ENCODE results near the gene MCU.
"Not testable (repeated sequence)": the region's sequence is repeated elsewhere in the genome, so short reads cannot be mapped to it uniquely, and the experiment has no call there.

Gene MCU

DNA sequence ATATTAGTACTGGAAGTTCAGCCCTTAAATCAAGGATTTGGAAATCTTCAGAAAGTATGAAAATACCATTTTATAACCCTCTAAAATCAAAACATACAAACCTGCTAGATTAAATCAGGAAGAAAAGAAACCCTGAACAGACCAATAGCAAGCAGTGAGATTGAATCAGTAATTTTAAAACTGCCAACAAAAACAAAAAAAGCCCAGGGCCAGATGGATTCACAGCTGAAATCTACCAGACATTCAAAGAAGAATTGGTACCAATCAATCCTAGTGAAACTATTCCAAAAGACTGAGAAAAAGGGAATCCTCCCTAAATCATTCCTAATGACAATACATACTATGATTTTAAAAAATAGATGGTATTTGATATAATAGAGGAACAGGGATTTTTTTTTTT, 70.1 kb downstream of the MCU start:
- DNase-seq (ENCODE audit: low spot score): no peak

DNA sequence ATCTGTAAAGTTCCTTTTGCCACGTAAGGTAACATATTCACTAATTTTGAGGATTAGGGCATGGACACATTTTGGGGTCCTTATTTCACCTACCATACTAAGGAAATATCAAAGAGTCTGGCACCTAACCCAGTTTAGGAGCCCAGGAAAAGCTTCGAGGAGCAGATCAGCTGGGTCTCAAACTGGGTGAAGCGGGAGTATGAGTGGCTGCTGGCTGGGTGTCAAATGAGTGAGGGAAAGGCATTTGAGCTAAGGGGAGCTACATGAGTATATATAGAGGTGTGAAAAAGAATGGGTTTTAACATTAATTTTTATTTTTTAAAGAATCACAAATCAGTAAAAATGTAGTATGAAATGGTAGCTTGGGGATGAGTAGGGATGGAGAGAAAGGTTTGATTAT, 71.3 kb downstream of the MCU start:
- DNase-seq (ENCODE audit: low spot score): no peak

DNA sequence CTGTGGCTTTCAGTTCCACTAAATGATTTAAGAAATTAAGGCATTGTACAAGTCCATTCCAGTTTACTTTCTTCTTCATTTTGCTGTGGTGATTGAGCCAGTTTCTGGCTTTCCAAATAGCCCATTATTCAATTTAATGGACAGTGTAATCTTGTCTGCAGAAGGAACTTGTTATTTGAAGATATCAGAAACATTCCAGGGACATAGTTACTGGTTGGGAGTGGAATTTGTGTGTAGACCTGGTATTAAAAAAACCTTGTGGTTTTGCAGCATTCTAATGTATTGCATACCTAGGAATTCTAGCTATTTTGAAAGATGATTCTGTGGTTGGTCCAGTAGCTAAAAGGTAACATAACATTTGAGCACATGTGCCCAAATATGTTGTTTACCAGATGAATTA, 72.2 kb downstream of the MCU start:
- no peak for DNase-seq (ENCODE audit: low spot score)

DNA sequence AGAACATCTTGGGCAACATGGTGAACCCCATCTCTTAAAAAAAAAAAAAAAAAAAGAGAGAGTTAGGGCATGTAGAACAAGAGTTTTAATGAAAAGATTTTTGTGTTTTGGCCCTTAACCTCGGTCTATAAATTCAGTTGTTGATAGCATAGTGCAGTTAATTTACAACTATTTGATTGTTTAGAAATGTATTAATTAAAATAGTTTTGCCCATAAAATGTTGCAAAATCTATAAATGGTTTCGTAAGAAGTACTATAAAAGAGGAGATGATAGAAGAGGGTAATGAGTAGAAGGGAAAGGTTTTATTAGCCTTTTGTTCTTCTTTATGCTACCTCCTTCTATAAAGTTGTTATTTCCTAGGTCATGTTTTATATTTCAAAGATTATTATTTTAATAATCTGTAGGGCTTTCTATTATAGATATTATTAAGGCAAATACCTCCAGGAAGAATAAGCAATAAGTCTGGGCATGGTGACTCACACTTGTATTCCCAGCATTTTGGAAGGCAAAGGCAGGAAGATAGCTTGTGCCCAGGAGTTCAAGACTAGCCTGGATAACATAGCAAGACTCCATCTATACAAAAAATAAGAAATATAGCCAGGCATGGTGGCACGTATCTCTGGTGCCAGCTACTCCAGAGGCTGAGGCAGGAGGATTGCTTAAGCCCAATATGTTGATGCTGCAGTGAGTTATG, 73.3 kb downstream of the MCU start:
- no peak for DNase-seq (ENCODE audit: low spot score)

DNA sequence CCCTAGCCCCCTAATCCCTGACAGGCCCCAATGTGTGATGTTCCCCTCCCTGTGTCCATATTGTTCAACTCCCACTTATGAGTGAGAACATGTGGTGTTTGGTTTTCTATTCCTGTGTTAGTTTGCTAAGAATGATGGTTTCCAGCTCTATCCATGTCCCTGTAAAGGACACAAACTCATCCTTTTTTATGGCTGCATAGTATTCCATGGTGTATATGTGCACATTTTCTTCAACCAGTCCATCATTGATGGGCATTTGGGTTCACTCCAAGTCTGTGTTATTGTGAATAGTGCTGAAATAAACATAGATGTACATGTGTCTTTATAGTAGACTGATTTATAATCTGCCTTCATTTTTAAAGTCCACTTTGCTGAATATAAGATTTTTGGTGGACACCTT, 79.3 kb downstream of the MCU start:
- DNase-seq (ENCODE audit: low spot score): not testable (repeated sequence)

DNA sequence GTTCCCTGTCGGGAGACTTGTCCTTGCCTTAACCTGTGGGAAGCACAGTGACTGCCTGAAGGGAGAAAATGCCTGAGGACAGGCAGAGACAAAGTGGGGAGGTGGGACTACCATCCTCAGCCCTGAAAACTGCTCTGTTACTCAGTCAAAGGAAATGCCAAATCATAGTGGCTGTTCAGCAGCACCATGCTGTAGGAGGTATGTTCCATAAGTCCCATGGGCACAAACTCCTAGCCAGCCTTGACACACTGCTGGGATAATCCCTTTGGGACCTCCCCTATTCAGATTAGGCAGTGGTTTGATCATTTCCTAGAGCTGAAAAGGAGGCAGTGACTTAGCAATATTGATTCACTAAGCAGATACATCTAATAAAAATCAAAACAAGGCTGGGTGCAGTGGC, 80.1 kb downstream of the MCU start:
- DNase-seq (ENCODE audit: low spot score): no peak

DNA sequence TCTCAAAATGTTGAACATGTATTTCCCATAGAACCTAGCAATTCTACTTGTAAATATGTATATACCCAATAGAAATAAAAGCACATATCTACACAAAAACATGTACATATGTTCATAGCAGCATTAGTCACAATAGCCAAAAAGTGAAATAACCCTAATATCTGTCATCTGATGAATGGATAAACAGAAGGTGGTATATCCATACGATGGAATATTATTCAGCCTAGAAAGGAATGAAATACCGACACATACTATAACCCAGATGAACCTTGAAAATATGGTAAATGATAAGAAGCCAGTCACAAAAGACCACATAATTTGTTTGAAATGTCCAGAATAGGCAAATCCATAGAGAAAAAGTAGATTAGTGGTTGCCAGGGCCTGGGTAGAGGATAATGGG, 87.9 kb downstream of the MCU start:
- no peak for DNase-seq (ENCODE audit: low spot score)

DNA sequence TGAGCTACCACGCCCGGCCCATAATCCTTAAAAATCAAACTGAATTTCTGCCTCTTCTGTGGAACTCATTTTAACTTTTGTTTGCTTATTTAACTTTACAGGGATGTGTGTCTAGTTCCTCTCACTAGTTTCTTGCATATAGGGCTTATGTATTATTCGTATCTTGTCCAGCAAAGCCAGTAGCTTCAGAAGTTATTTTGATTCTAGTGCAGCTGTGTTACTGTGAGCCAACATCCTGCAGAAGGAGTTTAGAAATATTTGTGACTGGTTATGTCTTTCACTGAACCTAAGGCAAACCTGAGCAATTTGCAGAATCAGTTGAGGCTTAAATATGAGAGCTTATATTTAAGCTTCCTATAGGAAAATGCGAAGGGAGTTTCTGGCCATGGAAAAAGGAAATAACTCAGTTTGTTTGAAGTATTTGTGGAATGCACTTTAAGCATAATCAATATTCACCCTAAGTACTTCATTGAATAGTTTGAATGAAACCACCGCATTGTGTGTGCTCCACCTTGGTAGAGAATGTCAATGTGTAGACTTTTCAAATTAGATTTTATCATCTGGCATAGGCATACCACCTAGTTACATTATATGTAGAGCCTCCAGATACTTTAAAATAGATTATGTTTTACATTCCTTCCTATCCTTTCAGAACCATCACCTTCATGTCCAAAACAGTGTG, 90.8 kb downstream of the MCU start:
- no peak for DNase-seq (ENCODE audit: low spot score)

DNA sequence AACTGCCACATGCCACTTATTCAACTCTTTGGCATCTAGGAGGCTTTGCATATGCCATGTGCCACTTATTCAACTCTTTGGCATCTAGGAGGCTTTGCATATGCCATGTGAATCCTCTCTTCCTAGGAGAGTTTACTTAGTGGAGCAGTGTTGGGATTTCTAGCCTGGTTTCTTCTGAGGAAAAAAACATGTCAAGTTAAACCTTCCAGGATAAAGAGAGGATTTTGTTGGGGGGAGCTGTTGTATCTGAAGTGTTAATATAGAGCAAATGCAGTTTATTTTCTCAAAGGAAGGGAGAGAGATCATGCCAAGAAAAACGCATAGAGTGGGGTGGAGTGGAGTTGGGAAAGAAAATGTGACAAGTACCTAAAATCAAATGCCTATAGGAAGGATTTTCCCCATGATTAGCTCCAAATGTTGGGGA, 91.5 kb downstream of the MCU start:
- no peak for DNase-seq (ENCODE audit: low spot score)

DNA sequence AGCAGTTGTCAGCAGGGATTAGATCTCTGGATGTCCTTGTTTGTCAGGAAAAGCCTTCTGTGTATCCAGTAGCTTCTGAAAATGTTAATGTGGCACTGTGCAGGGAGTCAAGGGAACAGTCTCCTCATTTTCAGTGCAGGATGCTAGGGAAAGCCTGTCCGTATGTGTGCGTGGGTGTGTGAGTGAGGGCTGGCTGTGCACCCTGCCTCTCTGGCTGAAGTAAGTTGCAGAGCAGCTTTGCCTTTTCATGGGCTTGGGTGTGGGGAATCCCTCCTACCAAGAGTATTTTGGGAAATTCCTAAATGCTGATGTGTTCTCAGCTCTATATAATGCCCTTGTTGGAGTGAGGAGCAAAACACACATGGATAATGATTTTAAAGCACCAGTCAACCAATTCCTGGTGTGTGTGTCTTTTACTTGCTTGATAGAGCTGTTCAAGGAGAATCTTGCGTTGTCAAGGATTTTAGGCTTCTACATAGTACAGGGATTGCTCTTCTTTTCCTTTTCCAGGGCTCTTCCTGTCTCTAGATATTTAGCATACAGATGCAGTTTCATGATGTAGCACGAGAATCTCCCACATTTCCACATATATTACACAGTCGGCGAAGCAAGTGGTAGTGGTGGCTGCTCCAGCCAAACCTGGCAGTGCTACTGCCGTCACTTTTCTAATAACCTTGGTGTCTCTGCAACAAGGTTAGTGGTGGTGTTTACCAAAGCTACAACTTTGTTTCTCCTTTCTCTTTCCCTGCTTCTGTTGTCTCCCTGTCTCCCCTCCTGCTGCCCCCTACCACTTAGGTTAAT, 92.8 kb downstream of the MCU start:
- no peak for DNase-seq (ENCODE audit: low spot score)

DNA sequence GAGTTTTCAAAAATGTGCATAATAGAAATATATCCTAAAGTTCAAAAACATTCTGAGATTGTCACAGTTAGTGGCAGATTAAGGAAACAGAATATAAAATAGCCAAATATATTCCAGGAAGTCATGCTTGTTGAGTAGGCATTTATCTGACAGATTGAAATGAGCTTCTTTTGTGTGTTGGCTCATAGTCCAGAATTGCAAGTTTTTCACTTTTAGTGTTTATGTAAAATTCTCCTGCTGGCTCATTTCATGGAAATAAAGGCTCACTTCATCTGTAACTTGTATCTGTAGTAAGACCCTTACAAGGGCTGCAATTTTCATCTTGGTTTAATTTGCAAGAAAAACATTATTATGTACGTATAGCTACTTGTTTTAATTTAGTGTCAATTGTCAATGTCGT, 93.5 kb downstream of the MCU start:
- no peak for DNase-seq (ENCODE audit: low spot score)

DNA sequence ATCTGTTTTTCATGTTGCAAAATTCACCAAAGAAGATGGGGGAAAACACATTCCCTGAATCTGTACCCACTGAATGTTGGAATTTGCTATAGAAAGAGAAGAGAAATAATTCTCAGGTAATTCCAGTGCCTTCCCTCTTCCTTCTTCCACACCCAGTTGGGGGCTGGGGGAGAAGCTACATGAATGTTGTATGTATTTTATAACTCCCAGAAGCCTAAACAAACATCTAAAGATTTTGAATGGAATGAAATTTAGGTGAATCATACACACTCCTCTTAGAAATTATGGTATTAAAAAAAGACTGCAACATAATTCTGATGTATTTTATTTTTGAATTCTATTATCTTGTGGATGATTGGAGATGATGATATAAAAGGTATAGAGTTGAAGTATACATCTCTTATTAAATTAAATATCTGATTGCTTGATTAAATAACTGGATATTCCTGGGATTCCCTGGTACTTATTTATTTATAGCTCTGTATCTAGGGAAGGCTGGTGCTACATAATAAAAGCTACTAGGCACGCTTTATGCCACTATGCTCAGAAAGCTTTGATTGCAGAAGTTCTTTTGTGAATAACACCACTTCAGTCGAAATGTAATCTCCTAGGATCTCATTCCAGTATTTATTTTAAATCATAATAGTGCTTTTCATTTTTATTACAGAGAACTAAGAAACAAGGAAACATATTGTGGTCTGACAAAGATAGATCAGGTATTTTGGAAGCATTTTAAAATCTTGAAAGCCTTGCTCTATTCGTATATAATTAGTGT, 98.5 kb downstream of the MCU start:
- DNase-seq (ENCODE audit: low spot score): no peak

DNA sequence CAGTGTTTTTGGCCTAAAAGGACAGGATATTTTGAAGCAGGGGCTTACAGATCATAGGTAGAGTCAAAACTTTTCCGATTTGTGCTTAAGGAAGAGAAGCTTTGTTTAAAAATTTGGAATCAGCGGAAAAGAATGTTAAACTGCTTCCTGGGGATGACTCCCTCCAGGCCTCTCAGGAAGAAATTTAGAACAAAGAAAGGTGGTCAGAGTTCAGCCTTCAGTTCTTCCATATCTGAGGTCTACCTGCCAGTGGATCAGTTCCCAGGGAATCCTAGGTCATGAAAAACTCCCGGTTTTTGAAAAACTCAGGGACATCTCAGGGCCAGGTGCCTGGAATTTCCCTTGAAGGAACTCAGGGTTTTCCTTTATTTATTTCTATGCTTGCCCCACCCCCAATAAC, 100.3 kb downstream of the MCU start:
- no peak for DNase-seq (ENCODE audit: low spot score)

DNA sequence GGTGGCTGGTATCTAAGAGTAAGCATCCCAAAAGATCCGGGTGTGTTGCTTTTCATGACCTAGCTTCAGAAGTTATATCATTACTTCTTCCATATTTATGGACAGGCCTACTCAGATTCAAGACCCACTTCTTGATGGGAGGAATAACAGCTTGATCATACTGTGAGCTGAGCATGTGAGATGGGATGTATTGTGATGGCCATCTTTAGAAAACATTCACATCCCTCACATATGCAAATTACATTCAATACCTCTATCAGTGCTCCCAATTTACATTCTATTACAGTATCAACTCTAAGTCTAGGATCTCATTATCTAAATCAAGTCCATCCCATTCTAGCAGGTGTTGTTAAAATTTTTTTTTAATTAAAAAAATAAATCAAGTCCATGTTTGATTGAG, 101.8 kb downstream of the MCU start:
- no peak for DNase-seq (ENCODE audit: low spot score)

DNA sequence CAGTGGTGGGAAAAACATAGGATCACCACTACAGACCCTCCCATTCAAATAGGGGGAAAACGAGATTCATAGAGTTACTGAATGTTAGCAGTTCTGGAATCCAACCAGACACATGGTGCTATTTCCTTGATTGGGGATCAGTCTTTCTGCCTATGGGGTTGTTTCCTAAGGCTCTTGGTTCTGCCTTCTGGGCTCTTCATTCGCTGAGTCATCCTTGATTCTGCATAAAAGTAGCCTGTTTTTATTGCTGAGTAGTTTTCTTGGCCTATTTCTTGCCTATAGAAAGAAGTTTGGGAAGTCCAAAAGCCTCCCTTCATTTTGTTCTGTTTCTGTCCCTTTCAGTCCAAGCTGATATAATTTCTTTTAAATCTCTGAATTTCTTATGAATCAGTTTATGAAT, 102.3 kb downstream of the MCU start:
- DNase-seq (ENCODE audit: low spot score): no peak

DNA sequence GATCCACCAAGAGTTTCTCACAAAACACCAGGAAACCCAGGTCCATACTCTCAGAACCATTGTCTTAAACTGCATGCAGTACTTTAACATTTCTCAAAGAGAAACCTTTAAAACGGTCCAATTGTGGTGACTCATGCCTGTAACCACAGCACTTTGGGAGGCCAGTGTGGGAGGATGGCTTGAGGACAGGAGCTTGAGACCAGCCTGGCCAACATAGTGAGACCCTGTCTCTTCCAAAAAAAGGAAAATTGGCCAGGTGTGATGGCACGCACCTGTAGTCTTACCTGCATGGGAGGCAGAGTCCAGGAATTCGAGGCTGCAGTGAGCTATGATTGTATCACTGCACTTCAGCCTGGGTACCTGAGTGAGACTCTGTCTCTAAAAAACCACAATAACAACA, 104.1 kb downstream of the MCU start:
- DNase-seq (ENCODE audit: low spot score): no peak

DNA sequence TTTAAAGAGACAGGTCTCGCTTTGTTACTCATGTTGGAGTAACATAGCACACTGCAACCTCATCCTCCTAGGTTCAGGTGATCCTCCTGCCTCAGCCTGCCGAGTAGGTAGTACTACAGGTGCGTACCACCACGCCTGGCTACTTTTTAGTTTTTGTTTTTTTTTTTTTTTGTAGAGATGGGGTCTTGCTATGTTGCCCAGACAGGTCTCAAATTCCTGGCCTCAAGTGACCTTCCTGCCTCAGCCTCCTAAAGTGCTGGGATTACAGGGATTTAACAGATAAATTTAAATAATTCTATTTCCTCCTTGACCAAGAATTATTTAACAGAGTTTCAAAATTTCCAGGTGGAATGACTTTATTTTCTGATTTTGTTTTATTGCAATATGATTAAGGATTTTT, 104.6 kb downstream of the MCU start:
- no peak for DNase-seq (ENCODE audit: low spot score)

DNA sequence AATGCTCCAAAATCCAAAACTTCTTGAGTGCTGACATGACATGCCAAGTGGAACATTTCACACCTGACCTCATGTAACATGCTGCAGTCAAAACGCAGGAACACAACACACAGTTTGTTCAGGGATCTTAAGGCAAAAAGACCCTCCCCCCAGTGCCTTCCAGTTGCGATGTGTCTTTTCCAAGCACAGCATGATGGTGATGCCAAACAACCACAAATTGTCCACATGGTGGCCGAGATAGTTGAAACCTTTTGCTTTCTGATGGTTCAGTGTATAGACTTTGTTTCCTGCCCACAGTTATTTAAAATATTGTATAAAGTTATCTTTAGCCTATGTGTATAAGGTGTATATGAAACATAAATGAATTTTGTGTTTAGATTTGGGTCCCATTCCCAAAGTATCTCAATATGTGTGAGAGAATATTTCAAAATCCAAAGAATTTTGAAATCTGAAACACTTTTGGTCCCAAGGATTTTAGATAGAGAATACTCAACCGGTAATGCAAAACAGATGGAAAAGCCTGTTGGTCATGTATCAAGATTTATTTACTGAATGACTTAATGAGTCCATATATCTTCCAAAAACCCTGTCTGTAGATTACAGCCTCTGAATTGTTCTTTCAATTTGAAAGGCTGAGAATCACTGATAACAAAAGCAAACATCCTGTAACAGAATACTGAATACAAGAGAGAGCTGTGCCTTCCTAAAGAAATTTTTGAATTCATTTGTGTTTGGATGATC, 108.2 kb downstream of the MCU start:
- no peak for DNase-seq (ENCODE audit: low spot score)

DNA sequence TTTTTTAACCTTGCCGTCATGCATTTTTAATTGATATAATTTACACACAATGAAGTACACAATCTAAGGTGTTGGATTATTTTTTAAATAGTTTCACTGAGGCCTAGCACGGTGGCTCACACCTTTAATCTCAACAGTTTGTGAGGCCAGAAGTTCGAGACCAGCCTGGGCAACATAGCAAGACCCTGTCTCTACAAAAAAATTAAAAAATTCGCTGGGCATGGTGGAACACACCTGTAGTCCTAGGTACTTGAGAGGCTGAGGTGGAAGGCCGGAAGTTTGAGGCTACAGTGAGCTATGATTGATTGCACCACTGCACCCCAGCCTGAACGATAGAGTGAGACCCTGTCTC, 108.8 kb downstream of the MCU start:
- no peak for DNase-seq (ENCODE audit: low spot score)

DNA sequence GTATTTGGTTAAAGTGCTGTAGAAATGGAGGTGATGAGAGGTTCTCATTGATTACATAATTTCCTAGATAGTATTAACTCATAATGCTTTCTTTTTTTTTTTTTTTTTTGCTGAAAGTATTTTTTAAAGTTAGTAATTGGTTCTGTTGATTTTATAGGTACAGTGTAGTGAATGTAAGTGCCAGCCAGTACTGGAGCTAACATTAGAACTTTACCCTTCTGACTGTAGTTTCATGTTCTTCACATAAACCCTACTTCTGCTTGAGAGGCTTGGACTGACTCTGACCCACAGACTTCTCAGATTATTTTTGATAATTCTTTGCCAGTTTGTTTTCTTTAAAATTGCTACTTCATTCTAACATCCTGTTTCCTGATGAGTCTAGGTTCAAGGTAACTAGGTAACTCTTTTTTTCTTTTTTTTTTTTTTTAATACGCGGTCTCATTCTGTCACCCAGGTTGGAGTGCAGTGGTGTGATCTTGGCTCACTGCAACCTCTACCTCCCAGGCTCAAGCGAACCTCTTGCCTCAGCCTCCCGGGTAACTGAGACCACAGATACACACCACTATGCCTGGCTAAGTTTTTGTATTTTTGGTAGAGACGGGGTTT, 109.4 kb downstream of the MCU start:
- DNase-seq (ENCODE audit: low spot score): no peak

DNA sequence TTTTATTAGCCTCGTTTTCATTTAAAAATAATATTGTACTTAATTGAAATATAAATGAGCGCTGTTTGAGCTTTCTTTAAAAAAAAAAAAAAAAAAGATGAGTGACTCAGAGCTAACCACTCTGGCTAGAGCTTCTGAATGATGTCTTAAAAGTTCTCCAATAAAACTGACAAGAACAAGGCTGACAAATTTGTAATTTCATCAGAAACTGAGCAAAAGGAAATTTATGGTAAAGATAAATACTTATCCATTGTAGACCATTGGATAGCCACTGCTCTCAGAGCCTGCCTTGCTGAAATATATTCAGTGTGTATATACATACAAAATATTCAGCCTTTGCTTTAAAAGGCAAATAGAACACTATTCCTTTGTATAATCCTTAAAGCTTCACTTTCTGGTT, 110.4 kb downstream of the MCU start:
- no peak for DNase-seq (ENCODE audit: low spot score)

Data from CD4-positive, alpha-beta T cell treated with Interleukin-2 at 100 ng/mL for 4 hours (primary cell).